NCI-H2107 treated with DMSO at 0.1 percent for 48 hours (cell line): ENCODE results near the gene NOL4L.

ENCODE experiments used
- DNase-seq: peaks from one replicate; lab custom pipeline; 2025; ENCODE audit not compliant: unreplicated experiment; lab: John Stamatoyannopoulos, UW

Gene NOL4L

GRCh38 chr20:32543570-32544259 is 41.4 kb downstream of the NOL4L start:
- DNase-seq: no peak

- no peak for DNase-seq
These were observed 42.9 kb downstream of the NOL4L start for GRCh38 chr20:32542259-32542615.

- no peak for DNase-seq
These were observed 43.5 kb downstream of the NOL4L start for GRCh38 chr20:32541323-32542258.

GRCh38 chr20:32539817-32540675 is 45.1 kb downstream of the NOL4L start:
- no peak for DNase-seq

- DNase-seq: no peak
These were observed 45.9 kb downstream of the NOL4L start for GRCh38 chr20:32539026-32539816.

- no peak for DNase-seq
These were observed 46.6 kb downstream of the NOL4L start for GRCh38 chr20:32538526-32538939.

- DNase-seq: no peak
These were observed 47.2 kb downstream of the NOL4L start for GRCh38 chr20:32537657-32538525.

GRCh38 chr20:32536851-32537656 is 48.1 kb downstream of the NOL4L start:
- DNase-seq: peak; percentile 71

- peak; percentile 82 for DNase-seq
These were observed 48.9 kb downstream of the NOL4L start for GRCh38 chr20:32535953-32536823.

GRCh38 chr20:32535316-32535952 is 49.7 kb downstream of the NOL4L start:
- DNase-seq: peak; percentile 69

- DNase-seq: peak; percentile 65
These were observed 50.4 kb downstream of the NOL4L start for GRCh38 chr20:32534661-32535240.

GRCh38 chr20:32533732-32534131 is 51.4 kb downstream of the NOL4L start:
- no peak for DNase-seq

GRCh38 chr20:32532246-32532645 is 52.9 kb downstream of the NOL4L start:
- no peak for DNase-seq

GRCh38 chr20:32528905-32529670 is 56.0 kb downstream of the NOL4L start:
- no peak for DNase-seq

GRCh38 chr20:32528171-32528891 is 56.8 kb downstream of the NOL4L start:
- DNase-seq: peak; percentile 76
